GM12865 (cell line): ENCODE results near the gene TDRD3.
A peak's percentile ranks its signal among the peaks of the same experiment; 100 is the strongest.

Experiments used
- DNase-seq: peaks from one replicate; pipeline ENCODE4 v3.0.0; 2010; ENCODE audit warnings: low read depth
- H3K4me3 ChIP-seq: 2 replicates; pipeline ENCODE4 v1.5.1; 2011; ENCODE audit warnings: mild to moderate bottlenecking, low read depth, low read length, control low read depth
- TF ChIP-seq, protein P1 (sequence below): IDR thresholded peaks from 2 replicates; pipeline ENCODE4 v1.5.1; 2011; ENCODE audit warnings: low read length, control low read depth, low read depth, inconsistent platforms; ENCODE audit not compliant: insufficient read depth; ENCODE audit errors: missing control alignments

Gene TDRD3

GRCh38 chr13:60583196-60583888 lies 186.3 kb downstream of the TDRD3 start:
- DNase-seq: no peak
- TF ChIP-seq, protein P1, sequence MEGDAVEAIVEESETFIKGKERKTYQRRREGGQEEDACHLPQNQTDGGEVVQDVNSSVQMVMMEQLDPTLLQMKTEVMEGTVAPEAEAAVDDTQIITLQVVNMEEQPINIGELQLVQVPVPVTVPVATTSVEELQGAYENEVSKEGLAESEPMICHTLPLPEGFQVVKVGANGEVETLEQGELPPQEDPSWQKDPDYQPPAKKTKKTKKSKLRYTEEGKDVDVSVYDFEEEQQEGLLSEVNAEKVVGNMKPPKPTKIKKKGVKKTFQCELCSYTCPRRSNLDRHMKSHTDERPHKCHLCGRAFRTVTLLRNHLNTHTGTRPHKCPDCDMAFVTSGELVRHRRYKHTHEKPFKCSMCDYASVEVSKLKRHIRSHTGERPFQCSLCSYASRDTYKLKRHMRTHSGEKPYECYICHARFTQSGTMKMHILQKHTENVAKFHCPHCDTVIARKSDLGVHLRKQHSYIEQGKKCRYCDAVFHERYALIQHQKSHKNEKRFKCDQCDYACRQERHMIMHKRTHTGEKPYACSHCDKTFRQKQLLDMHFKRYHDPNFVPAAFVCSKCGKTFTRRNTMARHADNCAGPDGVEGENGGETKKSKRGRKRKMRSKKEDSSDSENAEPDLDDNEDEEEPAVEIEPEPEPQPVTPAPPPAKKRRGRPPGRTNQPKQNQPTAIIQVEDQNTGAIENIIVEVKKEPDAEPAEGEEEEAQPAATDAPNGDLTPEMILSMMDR: no peak
- H3K4me3 ChIP-seq: no peak overlapping the region

GRCh38 chr13:60583911-60584753 lies 187.1 kb downstream of the TDRD3 start:
- TF ChIP-seq, protein P1: no peak
- no peak overlapping the region for H3K4me3 ChIP-seq
- peak; percentile 5 for DNase-seq

DNA sequence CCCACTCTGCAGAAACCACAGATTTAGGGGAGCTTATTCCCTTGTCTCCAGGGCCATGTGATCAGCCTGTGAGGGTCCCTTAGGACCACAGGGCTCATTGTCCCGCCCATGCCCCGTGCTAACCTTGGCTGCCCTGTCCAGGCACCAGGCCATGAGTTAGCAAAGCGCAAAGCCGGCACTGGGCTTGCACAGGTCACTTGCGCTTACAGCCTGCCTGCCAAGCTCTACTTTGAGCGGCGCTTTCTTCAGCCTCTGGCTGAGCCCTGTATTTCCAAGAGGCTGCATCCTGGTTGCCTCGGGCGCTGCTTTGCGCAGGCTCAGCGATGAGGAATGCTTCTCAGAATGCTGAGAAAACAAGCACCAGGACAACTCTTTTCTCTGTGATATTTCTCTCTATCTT lies 188.0 kb downstream of the TDRD3 start:
- H3K4me3 ChIP-seq: no peak overlapping the region
- no peak for DNase-seq
- TF ChIP-seq, protein P1: no peak

- peak; percentile 53 for DNase-seq
- no peak overlapping the region for H3K4me3 ChIP-seq
- TF ChIP-seq, protein P1: no peak
Measured at GRCh38 chr13:60590800-60591747, 194.1 kb downstream of the TDRD3 start.

- H3K4me3 ChIP-seq: no peak overlapping the region
- TF ChIP-seq, protein P1: no peak
- DNase-seq: no peak
Measured at GRCh38 chr13:60603049-60603448, 206.0 kb downstream of the TDRD3 start.

DNA sequence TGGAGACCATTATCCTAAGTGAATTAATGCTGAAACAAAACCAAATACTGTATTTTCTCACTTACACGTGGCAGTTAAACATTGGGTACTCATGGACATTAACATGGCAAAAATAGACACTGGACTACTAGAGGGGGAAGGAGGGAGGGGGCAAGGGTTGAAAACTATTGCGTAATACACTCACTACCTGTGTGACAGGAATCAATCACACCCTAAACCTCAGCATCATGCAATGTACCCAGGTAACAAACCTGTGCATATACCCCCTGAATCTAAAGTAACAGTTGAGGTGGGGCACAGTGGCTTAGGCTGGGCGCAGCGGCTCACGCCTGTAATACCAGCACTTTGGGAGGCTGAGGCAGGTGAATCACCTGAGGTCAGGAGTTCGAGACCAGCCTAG lies 207.0 kb downstream of the TDRD3 start:
- DNase-seq: no peak
- TF ChIP-seq, protein P1: no peak

More for the DNA sequence above, 207.0 kb downstream of the TDRD3 start:
- no peak overlapping the region for H3K4me3 ChIP-seq
